Uterus (tissue), 2 donors: ENCODE results near the gene CHD2.

Source experiments
- CTCF ChIP-seq, 4 experiments: fragments of 200-600 bp in 2 of 4; fragments of 450-650 bp in 2 of 4; sonication (generic) in 2 of 4; IDR thresholded peaks; one replicate each; pipeline ENCODE4 v1.5.1; 2016 to 2019; ENCODE audit warnings: antibody characterized with exemption in 4 of 4, mild to moderate bottlenecking in 2 of 4, moderate library complexity in 1 of 4
- POLR2A ChIP-seq, 2 donors: fragments of 450-650 bp; IDR thresholded peaks; one replicate each; pipeline ENCODE4 v1.6.1; 2016; ENCODE audit warnings: antibody characterized with exemption in 2 of 2, mild to moderate bottlenecking in 1 of 2, moderate library complexity in 1 of 2

GRCh38 chr15:92886042-92886537 lies 14.0 kb upstream of the CHD2 start:
- no peak for TF ChIP-seq CTCF (IDR thresholded peaks at IDR 0.05)
- TF ChIP-seq POLR2A (IDR thresholded peaks at IDR 0.05) = no peak
